H9 (cell line): ENCODE results near the gene GMPR2. TPM values are rescaled to one million over a fixed set of nuclear protein-coding genes. Genes with fewer than 3 reads are reported as not detected.
A peak's percentile ranks its signal among the peaks of the same experiment; 100 is the strongest.

Source experiments
- DNase-seq: peaks from one replicate; pipeline ENCODE4 v3.0.0-alpha.2; 2017
- H2AFZ ChIP-seq: one replicate; pipeline ENCODE4 v1.6.1; 2013; ENCODE audit warnings: mild to moderate bottlenecking, low read length, control low read depth, moderate library complexity
- H2AK5ac ChIP-seq: 2 replicates; pipeline ENCODE4 v1.6.1; 2013; ENCODE audit warnings: low read length, control low read depth, mixed read lengths; ENCODE audit not compliant: insufficient read length
- H2BK120ac ChIP-seq: one replicate; pipeline ENCODE4 v1.6.1; 2013; ENCODE audit warnings: low read depth, mild to moderate bottlenecking, low read length, control low read depth, inconsistent platforms; ENCODE audit not compliant: poor library complexity, severe bottlenecking
- H2BK12ac ChIP-seq: 2 replicates; pipeline ENCODE4 v1.6.1; 2013; ENCODE audit warnings: low read length, control low read depth, mixed read lengths, low read depth; ENCODE audit not compliant: insufficient read length
- H2BK15ac ChIP-seq: 2 replicates; pipeline ENCODE4 v1.6.1; 2013; ENCODE audit warnings: low read depth, low read length, control low read depth
- H2BK20ac ChIP-seq: one replicate; pipeline ENCODE4 v1.6.1; 2013; ENCODE audit warnings: low read depth, mild to moderate bottlenecking, low read length, control low read depth, inconsistent platforms; ENCODE audit not compliant: poor library complexity, severe bottlenecking
- H2BK5ac ChIP-seq: 2 replicates; pipeline ENCODE4 v1.6.1; 2013; ENCODE audit warnings: low read length, control low read depth, mixed read lengths; ENCODE audit not compliant: insufficient read length
- H3K14ac ChIP-seq: 2 replicates; pipeline ENCODE4 v1.6.1; 2013; ENCODE audit warnings: low read length, control low read depth; ENCODE audit not compliant: insufficient read depth
- H3K18ac ChIP-seq: 2 replicates; pipeline ENCODE4 v1.6.1; 2013; ENCODE audit warnings: low read depth, mild to moderate bottlenecking, mixed read lengths, low read length, control low read depth; ENCODE audit not compliant: insufficient read length
- H3K23ac ChIP-seq: 2 replicates; pipeline ENCODE4 v1.6.1; 2013; ENCODE audit warnings: low read length, control low read depth, mixed read lengths, low read depth; ENCODE audit not compliant: insufficient read length
- H3K23me2 ChIP-seq: 2 replicates; pipeline ENCODE4 v1.6.1; 2013; ENCODE audit warnings: low read depth, mild to moderate bottlenecking, mixed read lengths, low read length, control low read depth; ENCODE audit not compliant: insufficient read length, poor library complexity, severe bottlenecking
- H3K27ac ChIP-seq: 2 replicates; pipeline ENCODE4 v1.5.1; 2013; ENCODE audit warnings: low read length, control low read depth, mixed read lengths, low read depth; ENCODE audit not compliant: insufficient read length
- H3K27me3 ChIP-seq: 2 replicates; pipeline ENCODE4 v1.6.1; 2013; ENCODE audit warnings: low read length, control low read depth, inconsistent platforms; ENCODE audit not compliant: insufficient read depth
- H3K4ac ChIP-seq: 2 replicates; pipeline ENCODE4 v1.6.1; 2013; ENCODE audit warnings: low read depth, mild to moderate bottlenecking, control low read depth, inconsistent platforms, low read length, moderate library complexity
- H3K4me1 ChIP-seq: 2 replicates; pipeline ENCODE4 v1.6.1; 2013; ENCODE audit warnings: low read length, control low read depth, inconsistent platforms; ENCODE audit not compliant: insufficient read depth
- H3K4me2 ChIP-seq: 2 replicates; pipeline ENCODE4 v1.6.1; 2013; ENCODE audit warnings: low read length, control low read depth, mixed read lengths; ENCODE audit not compliant: insufficient read length, insufficient read depth
- H3K56ac ChIP-seq: 2 replicates; pipeline ENCODE4 v1.6.1; 2013; ENCODE audit warnings: low read depth, mild to moderate bottlenecking, mixed read lengths, low read length, control low read depth; ENCODE audit not compliant: insufficient read length
- H3K79me1 ChIP-seq: 2 replicates; pipeline ENCODE4 v1.6.1; 2013; ENCODE audit warnings: low read depth, mild to moderate bottlenecking, moderate library complexity, low read length, control low read depth, inconsistent platforms; ENCODE audit not compliant: insufficient read depth, poor library complexity, severe bottlenecking
- H3K79me2 ChIP-seq: 2 replicates; pipeline ENCODE4 v1.6.1; 2013; ENCODE audit warnings: low read length, control low read depth, inconsistent platforms; ENCODE audit not compliant: insufficient read depth
- H3K9ac ChIP-seq: 2 replicates; pipeline ENCODE4 v1.6.1; 2013; ENCODE audit warnings: low read length, control low read depth, mixed read lengths; ENCODE audit not compliant: insufficient read length; ENCODE audit errors: extremely low read depth
- H3K9me3 ChIP-seq: one replicate; pipeline ENCODE4 v1.6.1; 2013; ENCODE audit warnings: low read depth, low read length, inconsistent platforms; ENCODE audit not compliant: control insufficient read depth
- H3T11ph ChIP-seq: one replicate; pipeline ENCODE4 v1.6.1; 2013; ENCODE audit warnings: mild to moderate bottlenecking, low read length, control low read depth, inconsistent platforms
- H4K20me1 ChIP-seq: one replicate; pipeline ENCODE4 v1.6.1; 2013; ENCODE audit not compliant: control insufficient read depth, insufficient read length, insufficient read depth
- H4K5ac ChIP-seq: 2 replicates; pipeline ENCODE4 v1.6.1; 2013; ENCODE audit warnings: low read depth, mild to moderate bottlenecking, mixed read lengths, low read length, control low read depth; ENCODE audit not compliant: insufficient read length
- H4K8ac ChIP-seq: replicated peaks from 2 replicates; pipeline ENCODE4 v1.6.1; 2013; ENCODE audit warnings: low read length, control low read depth, mixed read lengths, low read depth; ENCODE audit not compliant: insufficient read length
- H4K91ac ChIP-seq: 2 replicates; pipeline ENCODE4 v1.6.1; 2013; ENCODE audit warnings: low read depth, mild to moderate bottlenecking, moderate library complexity, mixed read lengths, low read length, control low read depth; ENCODE audit not compliant: insufficient read length
- H3K27ac Mint-ChIP-seq, 3 experiments: 2 replicates in 2 of 3; 3 replicates in 1 of 3; pipeline ENCODE4 v1.8.0; 2020 to 2021; ENCODE audit warnings: mixed read lengths in 3 of 3, mild to moderate bottlenecking in 1 of 3, moderate library complexity in 1 of 3
- H3K27me3 Mint-ChIP-seq: 2 replicates; pipeline ENCODE4 v1.8.0; 2021; ENCODE audit warnings: low read depth, mild to moderate bottlenecking, moderate library complexity, mixed read lengths
- H3K36me3 Mint-ChIP-seq, 3 experiments: 2 replicates in 2 of 3; 3 replicates in 1 of 3; pipeline ENCODE4 v1.8.0; 2020 to 2021; ENCODE audit warnings: low read depth in 3 of 3, mixed read lengths in 3 of 3; ENCODE audit not compliant: insufficient read depth in 1 of 3
- H3K4me1 Mint-ChIP-seq, 2 experiments: 2 replicates each; pipeline ENCODE4 v1.8.0; 2020; ENCODE audit warnings: mixed read lengths in 2 of 2
- H3K4me3 Mint-ChIP-seq, 2 experiments: 2 replicates in 1 of 2; 3 replicates in 1 of 2; pipeline ENCODE4 v1.8.0; 2020 to 2021; ENCODE audit warnings: mild to moderate bottlenecking in 2 of 2, mixed read lengths in 2 of 2, moderate library complexity in 1 of 2
- H3K9me3 Mint-ChIP-seq, 2 experiments: 2 replicates in 1 of 2; 3 replicates in 1 of 2; pipeline ENCODE4 v1.8.0; 2020; ENCODE audit warnings: mild to moderate bottlenecking in 2 of 2, mixed read lengths in 2 of 2, moderate library complexity in 1 of 2
- WGBS: extraction: QIAGEN DNeasy Blood & Tissue Kit; methylation state at CpG from one replicate; pipeline ENCODE4 v1.1.7; 2013; ENCODE audit warnings: missing lambda C conversion rate, low lambda C conversion rate, mixed read lengths; ENCODE audit not compliant: insufficient read length; ENCODE audit errors: extremely low coverage; 5-methylcytosine and 5-hydroxymethylcytosine counted together
- total RNA-seq: library from RNA; stranded (reverse); gene quantifications from 2 replicates; pipeline ENCODE4 v1.2.1, GENCODE V29; 2021
- TF ChIP-seq, protein P1 (sequence below): fragments of 200-600 bp; sonication (generic); conservative IDR thresholded peaks from 3 replicates; pipeline ENCODE4 v1.8.0; 2021; ENCODE audit warnings: antibody characterized with exemption, mild to moderate bottlenecking

Gene GMPR2
- total RNA-seq, 1 experiment from 2014 or later, result 84.7 TPM

DNA sequence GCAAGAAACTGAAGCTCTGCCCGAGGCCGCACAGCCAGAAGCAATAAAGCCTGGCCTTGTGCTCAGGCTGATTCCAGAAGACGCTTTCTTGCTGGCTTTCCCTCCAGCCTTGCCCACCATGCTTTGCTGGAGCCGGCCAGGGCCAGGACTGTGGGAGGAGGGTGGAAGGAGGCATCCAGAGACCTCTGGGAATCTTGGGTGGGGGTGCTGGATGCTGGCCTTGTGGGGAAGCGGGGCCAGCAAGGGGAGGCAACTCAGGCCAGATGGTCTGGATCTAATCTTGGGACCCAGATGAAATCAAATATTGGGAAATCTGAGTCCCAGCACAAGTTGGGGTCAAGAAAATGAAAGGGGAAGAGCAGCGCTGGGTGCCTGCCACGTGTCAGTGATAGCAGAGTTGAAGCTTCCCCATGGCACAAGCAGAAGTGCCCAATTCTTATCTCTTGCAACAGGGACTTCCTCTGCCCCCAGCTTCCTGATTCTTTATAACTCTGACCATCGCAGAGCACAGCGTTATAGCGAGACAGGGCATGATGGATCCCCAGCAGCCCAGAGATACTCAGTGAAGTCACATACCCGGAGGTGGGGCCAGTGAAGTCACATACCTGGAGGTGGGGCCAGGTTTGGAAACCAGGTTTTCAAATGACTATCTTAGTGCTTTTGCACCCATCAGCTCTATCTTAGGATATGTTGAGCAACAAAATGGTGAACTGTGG is 45.0 kb downstream of the GMPR2 start:
- Histone ChIP-seq H3K9ac (no peak overlapping the region), H3K18ac (no peak overlapping the region), H2BK15ac (no peak overlapping the region), H3K14ac (no peak overlapping the region), H2BK120ac (no peak overlapping the region), H4K91ac (no peak overlapping the region), H3K79me1 (no peaks in the 10 kb centered on the region), H2AK5ac (no peak overlapping the region), H4K20me1 (no peaks in the 10 kb centered on the region), H3K23ac (no peak overlapping the region), H3K9me3 (no peaks in the 10 kb centered on the region), H3K27me3 (no peaks in the 10 kb centered on the region), H3K4ac (no peak overlapping the region), H4K8ac (no peak overlapping the region), H3K4me1 (no peaks in the 10 kb centered on the region), H2BK12ac (no peak overlapping the region), H3K27ac (no peak overlapping the region), H3K23me2 (no peaks in the 10 kb centered on the region), H4K5ac (no peak overlapping the region), H2AFZ (no peak overlapping the region), H3T11ph (no peak overlapping the region), H3K56ac (no peak overlapping the region), H2BK20ac (no peak overlapping the region), H3K79me2 (no peaks in the 10 kb centered on the region), H2BK5ac (no peak overlapping the region), H3K4me2 (no peak overlapping the region)
- no peaks in the 10 kb centered on the region for H3K9me3 Mint-ChIP-seq
- no peaks in the 10 kb centered on the region for H3K36me3 Mint-ChIP-seq
- 0 out of 7 replicates have a peak overlapping the region, but pooled peaks of 1 of the 3 experiments have one; percentile 50 for H3K27ac Mint-ChIP-seq
- H3K4me1 Mint-ChIP-seq, result peaks cover 2 to 12% of the 10 kb centered on the region in 2 experiments; a peak in 2 of 4 replicates
- no CpG with 5 or more reads among the region's 11 CpGs for WGBS
- TF ChIP-seq, protein P1, sequence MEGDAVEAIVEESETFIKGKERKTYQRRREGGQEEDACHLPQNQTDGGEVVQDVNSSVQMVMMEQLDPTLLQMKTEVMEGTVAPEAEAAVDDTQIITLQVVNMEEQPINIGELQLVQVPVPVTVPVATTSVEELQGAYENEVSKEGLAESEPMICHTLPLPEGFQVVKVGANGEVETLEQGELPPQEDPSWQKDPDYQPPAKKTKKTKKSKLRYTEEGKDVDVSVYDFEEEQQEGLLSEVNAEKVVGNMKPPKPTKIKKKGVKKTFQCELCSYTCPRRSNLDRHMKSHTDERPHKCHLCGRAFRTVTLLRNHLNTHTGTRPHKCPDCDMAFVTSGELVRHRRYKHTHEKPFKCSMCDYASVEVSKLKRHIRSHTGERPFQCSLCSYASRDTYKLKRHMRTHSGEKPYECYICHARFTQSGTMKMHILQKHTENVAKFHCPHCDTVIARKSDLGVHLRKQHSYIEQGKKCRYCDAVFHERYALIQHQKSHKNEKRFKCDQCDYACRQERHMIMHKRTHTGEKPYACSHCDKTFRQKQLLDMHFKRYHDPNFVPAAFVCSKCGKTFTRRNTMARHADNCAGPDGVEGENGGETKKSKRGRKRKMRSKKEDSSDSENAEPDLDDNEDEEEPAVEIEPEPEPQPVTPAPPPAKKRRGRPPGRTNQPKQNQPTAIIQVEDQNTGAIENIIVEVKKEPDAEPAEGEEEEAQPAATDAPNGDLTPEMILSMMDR, result no peak
- no peak overlapping the region for H3K4me3 Mint-ChIP-seq
- DNase-seq, result no peak
- no peaks in the 10 kb centered on the region for H3K27me3 Mint-ChIP-seq
